ENCODE measurements around the gene CEACAM21.

DNA sequence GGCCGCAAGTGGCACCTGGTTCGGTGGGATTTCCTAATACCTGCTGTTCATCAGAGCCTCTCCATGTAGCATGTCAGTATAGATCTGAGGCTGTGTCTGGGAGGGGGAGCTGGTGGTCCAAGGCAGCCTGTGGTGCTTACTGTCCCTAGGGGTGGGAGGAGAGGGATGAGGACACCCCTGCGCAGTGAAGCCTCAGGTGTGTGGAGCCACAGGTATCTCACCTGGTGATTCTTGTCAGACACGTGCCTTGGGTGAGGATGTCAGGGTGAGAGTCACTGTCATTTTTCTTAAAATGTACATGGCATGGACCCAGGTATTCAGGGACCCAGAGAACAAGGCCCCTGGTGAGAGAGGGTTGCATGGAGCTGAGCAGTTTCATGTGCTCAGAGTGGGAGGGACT, 39.2 kb downstream of the CEACAM21 start:
- TF ChIP-seq, protein P1, sequence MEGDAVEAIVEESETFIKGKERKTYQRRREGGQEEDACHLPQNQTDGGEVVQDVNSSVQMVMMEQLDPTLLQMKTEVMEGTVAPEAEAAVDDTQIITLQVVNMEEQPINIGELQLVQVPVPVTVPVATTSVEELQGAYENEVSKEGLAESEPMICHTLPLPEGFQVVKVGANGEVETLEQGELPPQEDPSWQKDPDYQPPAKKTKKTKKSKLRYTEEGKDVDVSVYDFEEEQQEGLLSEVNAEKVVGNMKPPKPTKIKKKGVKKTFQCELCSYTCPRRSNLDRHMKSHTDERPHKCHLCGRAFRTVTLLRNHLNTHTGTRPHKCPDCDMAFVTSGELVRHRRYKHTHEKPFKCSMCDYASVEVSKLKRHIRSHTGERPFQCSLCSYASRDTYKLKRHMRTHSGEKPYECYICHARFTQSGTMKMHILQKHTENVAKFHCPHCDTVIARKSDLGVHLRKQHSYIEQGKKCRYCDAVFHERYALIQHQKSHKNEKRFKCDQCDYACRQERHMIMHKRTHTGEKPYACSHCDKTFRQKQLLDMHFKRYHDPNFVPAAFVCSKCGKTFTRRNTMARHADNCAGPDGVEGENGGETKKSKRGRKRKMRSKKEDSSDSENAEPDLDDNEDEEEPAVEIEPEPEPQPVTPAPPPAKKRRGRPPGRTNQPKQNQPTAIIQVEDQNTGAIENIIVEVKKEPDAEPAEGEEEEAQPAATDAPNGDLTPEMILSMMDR (conservative IDR thresholded peaks at IDR 0.05 in 1 of 2, IDR thresholded peaks at IDR 0.05 in 1 of 2; ENCODE audit: extremely low read depth in 1 of 2, insufficient read depth in 1 of 2, low read depth in 1 of 2, low read length in 2 of 2) = no peak
- no peak for TF ChIP-seq EZH2 (IDR thresholded peaks at IDR 0.05; ENCODE audit: borderline replicate concordance, low read length)
